SHP77 (cell line): Measurements from ENCODE around the gene CELF2.
"Not testable (repeated sequence)": the region's sequence is repeated elsewhere in the genome, so short reads cannot be mapped to it uniquely, and the experiment has no call there.

Experiments
- DNase-seq, 2 experiments: peaks; one replicate each; lab custom pipeline; 2025; lab: John Stamatoyannopoulos, UW

CELF2 gene

DNA sequence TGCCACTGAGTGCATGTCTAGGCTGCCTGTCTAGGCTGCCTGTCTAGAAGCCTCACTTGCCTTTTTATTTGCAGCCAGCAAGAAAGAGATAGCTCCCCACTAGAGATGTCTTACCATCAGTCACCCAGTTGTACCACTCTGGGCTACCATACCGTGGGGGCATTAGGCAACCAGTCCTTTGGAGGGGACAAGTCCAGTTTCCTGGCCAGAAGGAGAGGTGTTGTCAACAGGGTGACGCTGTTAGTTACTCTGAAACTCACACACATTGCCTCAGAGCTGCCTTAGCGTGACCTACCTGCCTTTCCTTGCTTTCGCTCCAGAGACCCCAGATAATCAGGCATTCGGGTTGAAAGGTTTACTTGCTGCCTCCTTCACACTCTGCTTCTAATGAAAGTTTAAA is 155.4 kb downstream of the CELF2 start:
- no peak for DNase-seq

DNA sequence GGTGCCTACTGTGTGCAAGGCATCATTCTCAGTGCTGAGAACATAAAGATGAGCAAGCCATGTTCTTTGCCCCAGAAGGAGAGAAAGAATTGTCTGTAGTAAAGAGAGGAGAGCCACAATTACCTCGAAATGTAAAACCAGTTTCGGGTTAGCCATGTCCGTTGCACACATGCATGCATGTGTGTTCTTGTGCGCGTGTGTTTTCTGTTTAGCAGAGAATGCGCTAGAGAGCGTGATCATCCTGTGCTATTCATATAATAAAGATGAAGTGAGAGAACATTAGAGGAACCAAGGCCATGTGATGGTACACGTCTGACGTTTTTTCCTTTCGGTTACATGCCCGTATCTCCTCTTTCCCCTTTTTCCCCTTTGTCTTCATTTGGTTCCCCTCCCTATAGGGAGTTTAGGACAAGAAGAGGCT is 158.2 kb downstream of the CELF2 start:
- DNase-seq, result no peak

DNA sequence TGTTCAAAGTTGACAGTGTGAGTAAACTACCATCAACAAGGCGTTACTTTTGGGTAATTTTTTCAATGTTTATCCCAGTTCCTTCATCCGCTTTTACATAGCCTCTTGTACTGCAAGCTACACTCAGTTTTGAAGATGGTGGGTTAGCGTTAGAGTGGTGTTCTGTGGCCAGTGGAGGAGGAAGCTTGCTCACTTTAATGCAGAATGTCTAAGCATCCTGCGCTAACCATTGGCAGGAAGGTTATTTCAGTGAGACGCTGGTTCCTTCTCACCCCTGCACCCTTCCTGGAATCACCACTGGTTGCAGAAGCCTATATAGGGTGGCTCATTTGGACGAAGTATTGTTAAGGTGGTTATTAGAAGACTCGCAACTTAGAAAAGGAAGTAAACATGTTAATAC is 159.1 kb downstream of the CELF2 start:
- DNase-seq, result no peak

DNA sequence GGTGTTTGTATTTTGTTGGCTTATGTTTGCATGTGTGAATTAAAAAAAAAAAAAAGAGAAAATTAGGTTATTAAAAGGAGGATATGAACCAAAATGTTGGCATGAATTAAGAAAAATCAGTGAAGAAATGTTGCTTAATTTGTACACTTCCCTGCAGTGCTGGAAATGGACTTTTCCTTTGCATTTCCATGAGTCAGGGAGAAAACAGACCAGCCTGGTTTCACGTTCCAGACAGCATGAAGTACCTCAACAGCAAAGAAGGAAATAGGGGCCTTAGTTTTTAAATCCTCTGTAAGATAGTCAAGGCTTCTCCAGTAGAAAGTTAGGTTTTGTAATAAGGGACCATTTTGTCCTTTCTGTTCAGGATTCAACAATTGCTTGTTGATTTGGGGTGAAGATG is 159.7 kb downstream of the CELF2 start:
- no peak for DNase-seq

DNA sequence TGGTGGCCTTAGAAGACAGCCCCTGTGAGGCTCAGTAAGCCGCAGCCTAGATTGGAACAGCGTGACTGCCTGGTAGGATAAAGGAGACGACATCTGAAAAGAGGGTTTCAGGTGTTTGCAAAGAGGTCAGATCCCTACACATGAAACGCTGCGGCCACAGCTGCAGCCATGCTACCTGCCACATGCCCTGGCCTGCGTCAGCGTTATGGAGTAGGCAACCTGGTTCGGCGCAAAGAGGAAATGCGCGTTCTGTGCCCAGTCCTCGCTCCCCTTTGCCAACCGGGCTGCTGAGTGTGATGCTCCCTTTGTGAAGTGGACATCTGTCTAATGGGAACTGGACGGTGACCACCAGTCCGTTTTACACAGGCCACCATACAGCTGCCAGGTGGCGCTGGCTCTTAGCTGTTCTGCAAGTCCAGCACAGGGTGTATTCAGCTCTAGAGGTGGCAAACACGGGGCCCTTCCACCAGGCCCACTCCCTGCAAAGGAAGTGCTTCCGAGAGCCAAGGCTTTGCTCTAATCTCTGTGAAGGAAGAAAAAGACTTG is 160.3 kb downstream of the CELF2 start:
- DNase-seq, result peak in 1 of 2 experiments; percentile 3

DNA sequence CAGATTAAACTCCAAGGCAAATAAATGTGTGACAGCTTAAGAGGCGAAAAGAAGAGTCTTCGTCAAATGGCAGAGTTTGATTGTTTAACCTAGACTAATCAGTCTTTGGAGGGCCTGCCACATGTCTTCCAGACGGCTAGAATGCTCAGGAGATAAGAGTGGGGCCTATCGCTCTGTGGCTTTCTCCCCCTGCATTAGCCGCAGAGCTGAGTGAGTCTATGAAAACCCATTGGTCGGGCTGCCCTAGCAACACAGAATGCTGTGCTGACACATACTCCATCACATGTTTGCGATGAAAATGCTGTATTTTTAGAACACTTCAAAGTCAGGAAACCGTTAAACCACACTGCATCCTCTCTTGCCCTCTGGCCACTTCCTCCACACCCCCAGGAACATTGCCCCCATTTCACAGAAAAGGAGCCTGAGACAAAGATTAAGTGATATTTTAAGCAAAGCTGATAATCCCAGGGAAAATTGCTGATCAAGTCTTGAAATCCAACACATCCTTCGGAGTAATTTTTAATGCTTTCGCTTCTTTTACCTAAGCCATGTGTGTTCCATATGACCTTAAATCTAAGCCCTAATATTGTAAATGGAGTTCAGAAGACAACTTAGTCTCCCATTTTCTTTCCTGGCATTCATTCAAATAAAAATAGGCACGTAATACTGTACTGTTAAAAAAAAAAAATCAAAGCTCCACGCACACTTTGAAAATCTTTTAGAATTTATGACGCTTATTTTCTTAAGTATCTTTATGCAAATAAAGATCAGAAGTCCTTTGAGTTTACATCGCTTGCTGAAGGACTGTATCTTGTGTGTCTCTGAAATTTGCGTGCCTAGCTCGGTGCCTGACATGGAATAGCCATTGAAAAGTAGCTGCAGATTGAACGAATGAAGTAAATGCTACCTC is 161.2 kb downstream of the CELF2 start:
- no peak for DNase-seq

DNA sequence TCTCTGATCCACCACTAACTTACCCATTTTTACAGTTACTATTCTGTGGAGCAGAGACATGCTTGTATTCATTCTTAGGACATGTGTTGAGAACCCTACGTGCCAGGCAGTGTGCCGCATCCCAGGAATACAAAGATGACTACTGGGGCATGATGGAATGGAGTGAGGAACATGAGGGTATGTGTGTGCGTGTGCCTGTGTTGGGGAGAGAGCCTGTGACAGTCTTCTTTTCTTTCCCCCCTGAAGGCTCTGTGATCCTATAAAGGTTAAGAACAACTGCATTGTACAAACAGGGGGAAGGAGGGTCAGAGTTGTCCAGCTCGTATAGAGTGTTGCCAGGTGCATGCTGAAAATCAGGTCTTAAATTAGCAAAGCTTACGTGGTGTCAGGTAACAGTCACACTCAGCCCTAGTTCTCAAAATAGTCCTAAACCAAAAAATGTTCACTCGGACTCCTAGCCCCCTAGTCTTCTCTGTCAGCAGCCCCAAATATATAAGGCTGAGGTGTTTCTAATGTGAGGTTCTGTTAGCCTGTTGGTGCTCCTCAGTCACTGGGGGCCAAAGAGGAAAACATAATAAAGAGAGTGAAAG is 161.9 kb downstream of the CELF2 start:
- no peak for DNase-seq

DNA sequence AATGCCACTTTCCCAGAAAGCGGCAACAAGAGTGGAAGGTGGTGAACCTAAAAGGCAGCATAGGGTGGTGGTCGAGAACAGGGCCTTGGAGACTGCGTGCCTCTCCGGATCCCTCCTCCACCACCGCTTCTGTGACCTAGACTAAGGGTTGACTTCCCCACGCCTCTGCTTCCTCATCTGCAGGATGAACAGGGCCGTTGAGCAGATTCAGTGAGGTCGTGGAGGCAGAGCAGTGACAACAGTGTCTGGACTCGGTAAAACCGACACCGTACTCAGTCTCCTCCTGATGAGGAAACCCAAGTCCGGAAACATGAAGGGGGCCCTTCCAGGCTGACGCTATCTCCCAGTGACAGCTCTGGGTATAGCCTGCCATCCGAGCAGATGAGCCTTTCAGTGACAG is 162.6 kb downstream of the CELF2 start:
- no peak for DNase-seq

DNA sequence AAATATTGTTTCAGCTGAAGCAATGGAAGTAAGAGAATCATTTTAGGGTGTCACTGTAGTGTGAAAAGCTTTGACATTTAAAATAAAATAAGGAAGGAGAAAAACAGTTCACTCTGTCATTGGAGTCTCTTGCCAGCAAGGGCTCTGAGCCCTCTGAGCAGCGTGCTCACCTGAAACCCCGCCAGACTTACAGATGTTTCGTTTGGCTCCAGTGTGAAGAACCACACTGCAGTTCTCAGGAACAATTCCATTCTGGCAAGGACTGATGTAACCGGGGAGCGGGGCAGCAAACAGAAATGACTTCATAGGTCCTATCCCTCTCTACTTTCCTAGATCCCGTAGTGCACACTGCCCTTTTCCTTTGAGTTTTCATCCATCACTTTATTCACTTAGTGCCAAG is 164.3 kb downstream of the CELF2 start:
- DNase-seq, result no peak

DNA sequence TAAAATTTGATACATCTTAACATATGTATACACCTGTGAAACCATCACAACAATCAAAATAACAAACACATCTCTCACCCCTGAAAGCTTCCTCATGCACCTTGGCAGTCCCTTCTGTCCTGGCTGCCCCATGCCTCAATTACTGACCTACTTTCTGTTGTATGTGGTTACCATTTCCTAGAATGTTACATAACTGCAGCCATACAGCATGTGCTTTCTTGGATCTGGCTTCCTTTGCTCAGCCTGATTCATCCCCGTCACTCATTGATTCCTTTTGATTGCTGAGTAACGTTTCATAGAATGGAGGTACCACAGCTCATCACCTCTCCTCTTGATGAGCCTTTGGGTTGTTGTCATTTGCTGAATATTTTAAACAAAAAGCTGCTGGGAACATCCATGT is 165.3 kb downstream of the CELF2 start:
- DNase-seq, result no peak

DNA sequence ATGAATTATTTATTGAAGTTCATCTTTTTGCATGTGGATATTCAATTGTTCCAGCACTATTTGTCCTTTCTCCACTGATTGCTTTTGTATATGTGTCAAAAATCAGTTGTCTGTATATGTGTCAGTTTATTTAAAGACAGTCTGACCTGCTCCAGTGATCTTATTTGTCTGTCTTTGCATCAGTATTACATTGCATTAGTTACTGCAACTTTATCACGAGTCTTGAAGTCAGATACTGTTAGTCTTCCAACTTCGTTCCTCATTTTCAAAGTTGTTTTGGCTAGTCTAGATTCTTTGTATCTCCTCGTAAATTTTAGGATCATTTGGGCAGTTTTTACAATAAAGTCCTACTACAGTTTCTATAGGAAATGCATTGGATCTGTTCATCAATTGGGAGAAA is 166.4 kb downstream of the CELF2 start:
- DNase-seq, result no peak

DNA sequence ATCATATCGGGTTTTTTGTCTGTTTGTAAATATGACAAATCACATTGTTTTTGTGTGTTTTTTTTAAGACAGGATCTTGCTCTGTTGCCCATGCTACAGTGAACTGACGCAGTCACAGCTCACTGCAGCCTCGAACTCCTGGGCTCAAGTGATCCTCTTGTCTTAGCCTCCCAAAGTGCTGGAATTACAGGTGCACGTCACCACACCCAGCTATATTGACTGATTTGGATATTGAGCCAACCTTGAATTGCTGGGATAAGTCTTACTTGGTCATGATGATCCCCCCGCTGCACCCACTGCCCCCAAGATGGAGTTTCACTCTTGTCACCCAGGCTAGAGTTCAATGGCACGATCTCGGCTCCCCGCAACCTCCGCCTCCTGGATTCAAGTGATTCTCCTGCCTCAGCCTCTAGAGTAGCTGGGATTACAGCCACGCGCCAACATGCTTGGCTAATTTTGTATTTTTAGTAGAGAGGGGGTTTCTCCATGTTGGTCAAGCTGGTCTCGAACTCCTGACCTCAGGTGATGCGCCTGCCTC is 167.5 kb downstream of the CELF2 start:
- not testable (repeated sequence) for DNase-seq

DNA sequence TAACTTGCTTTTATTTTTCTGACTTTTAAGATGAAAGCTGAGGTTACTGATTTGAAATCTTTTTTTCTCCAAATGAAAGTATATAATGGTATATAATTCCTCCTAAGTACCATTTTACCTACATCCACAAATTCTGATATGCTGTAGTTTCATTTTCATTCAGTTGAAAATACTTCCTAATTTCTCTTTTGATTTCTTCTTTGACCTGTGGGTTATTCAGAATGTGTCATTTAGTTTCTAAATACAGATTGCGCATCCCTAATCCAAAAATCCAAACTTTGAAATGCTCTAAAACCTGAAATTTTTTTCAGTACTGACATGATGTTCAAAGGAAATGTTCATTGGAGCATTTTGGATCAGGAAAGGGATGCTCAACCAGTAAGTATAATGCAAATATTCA is 168.7 kb downstream of the CELF2 start:
- DNase-seq, result no peak

DNA sequence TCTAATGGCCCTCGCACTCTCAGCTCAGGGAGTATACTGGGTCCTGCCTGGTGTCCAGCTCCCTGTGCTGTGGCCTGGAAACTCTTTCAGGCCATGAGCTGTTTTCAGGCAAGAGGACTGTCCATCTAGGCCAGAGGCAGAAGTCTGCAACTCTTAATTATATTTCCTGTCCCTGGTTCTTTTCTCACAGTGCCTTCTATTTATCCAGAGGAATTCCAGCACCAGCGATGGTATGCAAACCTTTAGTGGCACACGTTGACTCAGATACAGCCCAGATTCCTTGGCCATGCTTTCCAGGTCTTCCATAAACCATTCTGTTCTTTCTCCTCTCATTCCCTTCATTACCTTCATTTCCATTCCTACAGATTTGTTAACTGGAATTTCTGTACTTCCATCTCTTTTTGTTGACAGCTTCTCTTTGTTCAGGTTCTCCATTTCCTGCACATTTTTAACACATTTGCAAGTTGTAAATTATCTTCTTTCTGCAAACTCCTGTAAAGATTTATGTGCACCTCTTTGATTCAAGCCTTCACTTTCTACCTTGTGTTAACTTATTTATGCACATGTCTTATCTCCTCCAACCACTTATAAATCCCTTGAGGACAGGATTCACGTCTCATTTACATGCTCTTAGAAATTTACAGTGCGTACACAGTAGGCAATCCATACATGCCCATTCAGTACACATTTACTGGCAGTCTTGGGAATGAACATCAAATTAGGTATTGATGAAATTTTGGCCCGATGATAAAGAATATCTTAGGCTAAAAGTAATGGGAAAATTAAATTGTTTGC is 172.1 kb downstream of the CELF2 start:
- DNase-seq, result no peak

DNA sequence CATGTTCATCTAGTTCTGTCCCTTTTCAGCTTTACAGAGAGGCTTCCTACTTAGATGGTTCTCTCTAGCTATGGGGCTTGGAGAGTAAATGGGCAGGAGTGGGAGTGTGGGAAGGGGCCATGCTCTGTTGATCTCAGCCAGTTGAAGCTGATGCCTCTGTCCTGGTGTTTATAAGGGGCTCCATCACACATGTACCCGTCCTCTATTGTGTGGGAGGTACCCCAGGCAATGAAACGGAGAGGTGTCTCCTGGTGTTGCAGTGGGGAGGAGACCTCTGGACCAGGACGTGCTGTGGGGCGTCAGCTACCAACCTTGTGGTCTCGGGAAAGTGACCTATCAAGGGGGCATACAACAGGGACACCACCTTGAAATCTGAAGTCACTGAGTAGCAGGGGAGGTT is 173.5 kb downstream of the CELF2 start:
- no peak for DNase-seq

DNA sequence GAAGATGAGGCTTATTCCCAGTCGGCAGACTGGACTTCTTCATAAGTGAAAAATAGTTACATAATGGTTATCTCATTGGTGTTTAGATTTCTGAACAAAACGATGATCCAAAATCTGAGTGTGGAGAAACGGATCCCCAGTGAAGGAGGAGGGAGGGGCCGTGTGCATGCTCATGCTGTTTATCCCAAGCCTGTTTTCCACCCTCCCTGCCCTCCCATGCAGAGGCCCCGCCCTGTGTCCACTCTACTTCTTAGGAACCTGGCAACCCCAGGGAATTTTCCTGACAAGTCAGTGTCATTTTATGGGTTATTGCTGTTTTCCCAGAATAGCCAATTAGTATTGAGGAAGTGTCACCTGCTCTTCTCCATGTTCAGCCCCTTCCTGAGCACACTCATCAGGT is 174.0 kb downstream of the CELF2 start:
- DNase-seq, result no peak

DNA sequence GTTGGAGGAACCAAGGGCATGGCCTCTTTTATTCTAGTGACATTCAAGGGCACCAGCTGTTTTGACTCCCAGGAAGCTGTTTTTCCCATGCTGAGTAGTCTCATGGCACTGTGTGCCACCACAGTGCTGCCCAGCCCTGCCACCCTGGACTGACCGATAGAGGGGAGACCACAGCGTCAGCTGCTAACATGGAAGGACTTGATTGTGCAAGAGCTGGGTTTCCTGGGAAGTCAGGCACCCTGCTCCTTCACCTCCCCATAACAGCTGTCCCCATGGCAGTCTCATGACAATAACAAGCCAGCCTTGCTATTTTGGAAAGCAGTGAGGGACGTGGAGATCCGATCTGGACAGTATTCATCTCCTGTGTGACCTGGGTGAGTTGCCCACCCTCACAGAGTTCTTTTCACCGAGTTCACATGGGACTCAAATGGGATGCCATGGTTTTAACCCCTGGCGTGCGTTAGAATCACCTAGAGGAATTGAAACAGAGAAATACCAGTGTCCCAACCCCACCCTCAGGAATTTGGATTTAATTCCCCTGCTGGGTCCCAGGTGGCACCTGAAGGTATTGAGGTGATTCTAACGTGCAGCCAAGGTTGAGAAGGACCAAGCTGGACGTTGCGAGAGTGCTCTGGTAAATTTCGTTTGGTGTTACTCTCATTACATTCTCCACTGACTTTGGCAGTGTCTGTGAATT is 174.8 kb downstream of the CELF2 start:
- no peak for DNase-seq

DNA sequence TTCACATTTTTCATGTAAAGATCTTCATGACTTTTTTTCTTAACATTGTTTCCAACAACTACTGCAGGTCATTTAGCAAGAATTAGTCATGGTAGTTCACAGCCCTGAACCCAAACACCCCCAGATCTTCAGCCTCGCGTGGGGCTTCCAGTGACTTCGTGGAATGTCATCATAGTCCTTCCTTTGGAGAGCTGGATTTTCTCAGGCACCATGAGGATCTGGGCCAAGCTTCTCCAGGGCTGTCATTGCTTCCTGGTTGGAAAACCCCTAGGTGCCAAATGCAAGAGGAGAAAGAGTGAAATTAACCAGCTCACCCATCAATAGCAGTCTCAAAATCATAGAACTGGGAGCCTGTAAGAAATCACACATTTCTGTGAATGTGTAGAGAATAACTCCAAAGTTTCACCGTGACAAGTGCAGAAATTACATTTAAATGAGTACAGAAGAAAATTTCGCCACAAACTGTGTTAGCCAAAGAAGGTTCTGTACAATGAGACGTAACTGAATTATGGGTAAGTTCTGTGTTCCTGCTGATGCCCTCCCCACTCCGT is 175.4 kb downstream of the CELF2 start:
- DNase-seq, result no peak

DNA sequence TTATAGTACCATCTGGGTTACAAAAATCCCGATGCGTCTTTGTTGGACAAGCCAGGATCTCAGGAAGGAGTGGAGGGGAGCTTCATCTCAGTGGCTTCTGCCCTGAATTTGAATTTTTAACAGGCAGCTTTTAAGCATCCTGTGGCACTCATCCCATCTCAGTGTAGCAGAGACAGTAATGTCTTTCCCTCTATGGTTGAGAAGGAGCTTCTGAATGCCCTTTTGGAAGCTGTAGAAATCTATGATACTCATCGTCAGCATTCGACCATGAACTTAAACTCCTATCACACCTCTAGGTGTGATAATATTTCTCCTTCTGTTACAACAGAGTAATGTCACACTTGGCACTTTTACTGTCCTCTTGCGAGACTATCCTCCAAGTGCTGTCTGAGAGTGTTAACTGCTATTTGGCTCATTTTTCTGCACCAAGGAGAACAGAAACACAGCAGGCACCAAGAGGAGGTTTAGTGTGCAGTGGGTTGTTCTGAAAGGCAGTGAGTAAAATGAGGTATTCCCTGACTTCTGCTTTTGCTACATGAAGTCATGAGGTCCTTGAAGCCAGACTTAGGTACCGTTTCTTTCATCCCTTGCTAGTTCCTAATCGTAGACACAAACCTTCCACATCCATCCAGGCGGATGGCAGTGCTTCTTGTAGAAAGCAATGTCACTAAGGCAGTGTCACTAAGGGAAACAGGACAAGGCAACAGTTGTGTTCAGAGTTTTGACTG is 177.4 kb downstream of the CELF2 start:
- DNase-seq, result no peak

DNA sequence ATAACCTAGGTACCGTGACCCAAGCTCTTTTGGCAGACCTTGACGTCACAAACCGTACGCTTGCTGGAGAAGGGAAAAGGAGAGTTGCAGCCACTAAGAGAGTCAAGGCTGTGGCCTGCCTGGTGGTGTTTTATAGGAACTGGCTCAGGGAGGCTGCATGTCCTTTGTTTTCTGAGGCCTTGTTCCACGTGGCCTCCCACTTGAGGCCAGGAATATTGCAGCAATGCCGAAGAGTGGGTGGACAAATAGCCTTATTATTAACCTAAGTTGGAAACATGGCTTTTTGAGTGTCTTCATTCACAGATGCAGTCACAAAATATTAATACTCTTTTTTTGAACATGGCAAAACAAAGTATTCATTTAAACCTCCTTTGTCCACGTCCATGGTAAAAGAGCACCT is 178.0 kb downstream of the CELF2 start:
- DNase-seq, result no peak

DNA sequence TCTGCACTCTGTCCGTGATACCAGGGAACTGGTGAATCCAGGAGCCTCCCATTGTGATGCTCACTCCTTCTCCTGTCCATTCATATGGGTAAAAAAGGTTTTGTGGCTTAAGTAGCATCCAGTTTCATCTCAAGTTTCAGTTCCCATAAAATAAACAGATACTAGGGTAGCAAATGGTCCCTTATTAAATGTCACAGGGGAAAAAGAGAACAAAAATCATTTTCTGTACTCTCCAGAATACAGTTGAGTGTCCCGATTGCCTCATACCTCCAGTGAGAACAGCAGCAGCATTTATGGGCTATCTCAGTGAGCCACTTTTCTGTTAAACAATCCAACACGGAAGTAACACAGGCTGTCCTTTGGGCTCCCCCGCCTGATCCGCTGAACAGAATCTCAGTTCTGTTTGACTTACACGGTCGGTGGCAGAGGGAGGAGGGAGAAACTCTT is 179.6 kb downstream of the CELF2 start:
- DNase-seq, result no peak
